HFF-Myc (cell line): Measurements from ENCODE around the gene RABIF.
"Not testable (repeated sequence)": the region's sequence is repeated elsewhere in the genome, so short reads cannot be mapped to it uniquely, and the experiment has no call there.

Experiments used
- DNase-seq: peaks from one replicate; pipeline ENCODE4 v3.0.0-alpha.2; 2011; ENCODE audit warnings: low read depth; ENCODE audit errors: extremely low read depth
- H3K4me3 ChIP-seq: replicated peaks from 2 replicates; pipeline ENCODE4 v1.5.1; 2011; ENCODE audit warnings: low read depth, mild to moderate bottlenecking, control low read depth, low read length
- CTCF ChIP-seq: IDR thresholded peaks from 2 replicates; pipeline ENCODE4 v1.5.1; 2012; ENCODE audit warnings: mild to moderate bottlenecking, low read depth, low read length, control low read depth; ENCODE audit errors: missing control alignments

RABIF gene

GRCh38 chr1:202888531-202889360, at the start of gene RABIF:
RABIF (minus strand) TSS chr1:202889149; CDS start chr1:202889098, 51 bp downstream.
- DNase-seq, result peak; percentile 73
- peak within 1 kb of the TSS; percentile 73 for H3K4me3 ChIP-seq
- TF ChIP-seq CTCF, result no peak

GRCh38 chr1:202938287-202938925, 49.5 kb upstream of the RABIF start:
- DNase-seq, result no peak
- TF ChIP-seq CTCF, result no peak
- no peak overlapping the region for H3K4me3 ChIP-seq

- DNase-seq, result not testable (repeated sequence)
These were observed 47.5 kb upstream of the RABIF start for GRCh38 chr1:202936409-202936808.

GRCh38 chr1:202935844-202936243, 46.9 kb upstream of the RABIF start:
- H3K4me3 ChIP-seq, result no peak overlapping the region
- no peak for TF ChIP-seq CTCF
- no peak for DNase-seq

More at GRCh38 chr1:202936409-202936808, 47.5 kb upstream of the RABIF start:
- H3K4me3 ChIP-seq, result not testable (repeated sequence)

GRCh38 chr1:202934755-202935154, 45.8 kb upstream of the RABIF start:
- H3K4me3 ChIP-seq, result no peak overlapping the region
- no peak for TF ChIP-seq CTCF
- no peak for DNase-seq

- H3K4me3 ChIP-seq, result no peak overlapping the region
- no peak for DNase-seq
- no peak for TF ChIP-seq CTCF
These were observed 43.5 kb upstream of the RABIF start for GRCh38 chr1:202932476-202932875.
